OCI-LY3 (cell line): ENCODE results near the gene NBEA.

ENCODE experiments used
- CTCF ChIP-seq: fragments of 200-600, 300-600 bp; sonication (generic); IDR thresholded peaks from 2 replicates; pipeline ENCODE4 v1.5.1; 2014; ENCODE audit warnings: antibody characterized with exemption, low read length, low read depth
- EZH2phosphoT487 ChIP-seq: fragments of 200-600 bp; shearing (Covaris generic); IDR thresholded peaks from 2 replicates; pipeline ENCODE4 v1.6.1; 2018; ENCODE audit warnings: antibody characterized with exemption, mixed run types, low read depth

GRCh38 chr13:34935841-34936240 is 6.2 kb upstream of the NBEA start:
- TF ChIP-seq CTCF (no peak), EZH2phosphoT487 (no peak)
